Measurements from ENCODE around the gene THTPA. TPM values are rescaled to one million over a fixed set of nuclear protein-coding genes. Genes with fewer than 3 reads are reported as not detected.
A peak's percentile ranks its signal among the peaks of the same experiment; 100 is the strongest.

THTPA gene
- total RNA-seq, 2 donors from 2014 or later = 22.5 to 45.4 TPM

- Histone ChIP-seq H3K36me3 (no peaks in the 10 kb centered on the region), H3K9me3 (no peaks in the 10 kb centered on the region), H3K27ac (no peak overlapping the region), H3K4me1 (replicated peaks) (no peaks in the 10 kb centered on the region), H3K4me3 (no peak overlapping the region), H3K27me3 (replicated peaks; ENCODE audit: insufficient read depth) (no peaks in the 10 kb centered on the region)
- no peak for DNase-seq (ENCODE audit: low spot score)
- 88% methylated on average over 13 of the region's 13 CpGs for WGBS
- intact Hi-C loops (cut with DNase I) = loop anchor here (5.0 to 10.0 kb wide), 2 partner anchors 87 to 239 kb away; partner anchors contain the start of gene PABPN1
- TF ChIP-seq POLR2AphosphoS5 (IDR thresholded peaks at IDR 0.05) = no peak
- TF ChIP-seq CTCF (IDR thresholded peaks at IDR 0.05) = no peak
- no peak for TF ChIP-seq POLR2A (IDR thresholded peaks at IDR 0.05)
Observed at GRCh38 chr14:23564181-23564812, 8.2 kb downstream of the THTPA start.

- Histone ChIP-seq H3K9me3 (no peaks in the 10 kb centered on the region), H3K27ac (no peak overlapping the region), H3K36me3 (no peaks in the 10 kb centered on the region), H3K4me1 (replicated peaks) (no peaks in the 10 kb centered on the region), H3K27me3 (replicated peaks; ENCODE audit: insufficient read depth) (no peaks in the 10 kb centered on the region), H3K4me3 (no peak overlapping the region)
- TF ChIP-seq POLR2A (IDR thresholded peaks at IDR 0.05) (no peak), POLR2AphosphoS5 (IDR thresholded peaks at IDR 0.05) (no peak), CTCF (IDR thresholded peaks at IDR 0.05) (no peak)
- intact Hi-C loops (cut with DNase I) = loop anchor here (5.0 to 10.0 kb wide), 2 partner anchors 88 to 240 kb away; partner anchors contain the start of gene PABPN1
- DNase-seq (ENCODE audit: low spot score) = no peak
- WGBS = 87% methylated on average over 7 of the region's 7 CpGs
Observed at GRCh38 chr14:23564876-23565275, 8.8 kb downstream of the THTPA start.

- WGBS = 89% methylated on average over 11 of the region's 11 CpGs
- Histone ChIP-seq H3K36me3 (no peaks in the 10 kb centered on the region), H3K4me3 (no peak overlapping the region), H3K9me3 (no peaks in the 10 kb centered on the region), H3K27ac (no peak overlapping the region), H3K4me1 (replicated peaks) (no peaks in the 10 kb centered on the region), H3K27me3 (replicated peaks; ENCODE audit: insufficient read depth) (no peaks in the 10 kb centered on the region)
- no peak for DNase-seq (ENCODE audit: low spot score)
- intact Hi-C loops (cut with DNase I) = loop anchor here (10.0 kb wide), 1 partner anchor 241 kb away; the partner anchor contains the start of gene PABPN1
- no peak for TF ChIP-seq CTCF (IDR thresholded peaks at IDR 0.05)
- TF ChIP-seq POLR2AphosphoS5 (IDR thresholded peaks at IDR 0.05) = no peak
- no peak for TF ChIP-seq POLR2A (IDR thresholded peaks at IDR 0.05)
Observed at GRCh38 chr14:23565626-23566025, 9.6 kb downstream of the THTPA start.

- Histone ChIP-seq H3K36me3 (no peaks in the 10 kb centered on the region), H3K4me3 (peak overlapping the region in 1 of 2 donors; percentile 57), H3K9me3 (no peaks in the 10 kb centered on the region), H3K27me3 (replicated peaks; ENCODE audit: insufficient read depth) (no peaks in the 10 kb centered on the region), H3K27ac (peak overlapping the region; percentile 83 to 90), H3K4me1 (replicated peaks) (no peaks in the 10 kb centered on the region)
- 87% methylated on average over 10 of the region's 10 CpGs for WGBS
- no peak for DNase-seq (ENCODE audit: low spot score)
- intact Hi-C loops (cut with DNase I) = loop anchor here (10.0 kb wide), 1 partner anchor 241 kb away; the partner anchor contains the start of gene PABPN1
- TF ChIP-seq CTCF (IDR thresholded peaks at IDR 0.05) = no peak
- TF ChIP-seq POLR2AphosphoS5 (IDR thresholded peaks at IDR 0.05) = no peak
- TF ChIP-seq POLR2A (IDR thresholded peaks at IDR 0.05) = no peak
Observed at GRCh38 chr14:23566112-23566777, 10.2 kb downstream of the THTPA start.
